B cell (primary cell): ENCODE measurements around the gene KLHL30. TPM values are rescaled to one million over a fixed set of nuclear protein-coding genes. Genes with fewer than 3 reads are reported as not detected.

Experiments used
- ATAC-seq: fragments of 200-7000 bp; cut with Tn5 transposase; one replicate; pipeline ENCODE4 v1.10.0; 2021; ENCODE audit warnings: low read depth, mild to moderate bottlenecking, moderate number of reproducible peaks, moderate library complexity
- CTCF ChIA-PET: fragments of 350-600 bp; sonication (Branson Sonifier 250); formaldehyde crosslinking; loops from one replicate; lab custom pipeline; 2021; ENCODE audit warnings: antibody characterized with exemption, inconsistent platforms; lab: Charles Lee
- POLR2A ChIA-PET: fragments of 350-600 bp; sonication (Branson Sonifier 250); formaldehyde crosslinking; loops from one replicate; lab custom pipeline; 2021; ENCODE audit warnings: antibody characterized with exemption; lab: Charles Lee
- DNase-seq: peaks from one replicate; pipeline ENCODE4 v3.0.0; 2013
- H2AFZ ChIP-seq: 2 replicates; pipeline ENCODE4 v1.6.1; 2012; ENCODE audit warnings: mild to moderate bottlenecking, low read depth, low read length; ENCODE audit not compliant: insufficient read depth, poor library complexity, severe bottlenecking
- H3K27ac ChIP-seq, 2 donors: 1 replicate in 1 of 2; 2 replicates in 1 of 2; pipeline ENCODE4 v1.5.1; 2012 to 2013; ENCODE audit warnings: low read length in 2 of 2, mild to moderate bottlenecking in 2 of 2, moderate library complexity in 1 of 2
- H3K27me3 ChIP-seq, 4 experiments: fragments of 200-600 bp in 1 of 4; sonication (generic) in 1 of 4; replicated peaks in 1 of 4; 1 replicate in 2 of 4; 2 replicates in 2 of 4; pipeline versions ENCODE4 v1.6.1 to v1.7.0; 2013 to 2016; ENCODE audit warnings: low read length in 3 of 4, mild to moderate bottlenecking in 2 of 4, mixed read lengths in 1 of 4, moderate library complexity in 1 of 4; ENCODE audit not compliant: insufficient read depth in 4 of 4, control insufficient read depth in 3 of 4; ENCODE audit errors: control extremely low read depth in 1 of 4
- H3K36me3 ChIP-seq, 2 experiments: replicated peaks in 1 of 2; 1 replicate in 1 of 2; 2 replicates in 1 of 2; pipeline versions ENCODE4 v1.6.1 to v1.7.1; 2013; ENCODE audit warnings: low read length in 1 of 2; ENCODE audit not compliant: insufficient read depth in 2 of 2, control insufficient read depth in 1 of 2; ENCODE audit errors: control extremely low read depth in 1 of 2, extremely low read depth in 1 of 2
- H3K4me1 ChIP-seq, 2 donors: fragments of 200-600 bp in 1 of 2; sonication (generic) in 1 of 2; 1 replicate in 1 of 2; 2 replicates in 1 of 2; pipeline versions ENCODE4 v1.5.1 to v1.6.1; 2013 to 2017; ENCODE audit warnings: low read length in 2 of 2; ENCODE audit not compliant: control insufficient read depth in 2 of 2, insufficient read depth in 2 of 2
- H3K4me2 ChIP-seq: replicated peaks from 2 replicates; pipeline ENCODE3; 2012; ENCODE audit warnings: mild to moderate bottlenecking, low read depth, low read length; ENCODE audit not compliant: poor library complexity, severe bottlenecking
- H3K4me3 ChIP-seq, 5 experiments: fragments of 200-600 bp in 1 of 5; sonication (generic) in 1 of 5; 1 replicate in 3 of 5; 2 replicates in 2 of 5; pipeline versions ENCODE4 v1.5.1 to v1.7.0; 2011 to 2016; ENCODE audit warnings: low read length in 4 of 5, mild to moderate bottlenecking in 4 of 5, low read depth in 2 of 5, control low read depth in 1 of 5, moderate library complexity in 1 of 5; ENCODE audit not compliant: insufficient read depth in 1 of 5; ENCODE audit errors: control extremely low read depth in 1 of 5, extremely low read depth in 1 of 5
- H3K79me2 ChIP-seq: fragments of 200-600 bp; sonication (generic); one replicate; pipeline ENCODE4 v1.6.0; 2016; ENCODE audit warnings: low read length; ENCODE audit not compliant: control insufficient read depth, insufficient read depth
- H3K9ac ChIP-seq: fragments of 200-600 bp; sonication (generic); 2 replicates; pipeline ENCODE4 v1.6.1; 2017; ENCODE audit warnings: mild to moderate bottlenecking, low read length, moderate library complexity
- H3K9me3 ChIP-seq, 3 donors: one replicate each; pipeline versions ENCODE4 v1.6.1 to v1.7.1; 2013; ENCODE audit warnings: low read length in 2 of 3; ENCODE audit not compliant: control insufficient read depth in 2 of 3, insufficient read depth in 1 of 3; ENCODE audit errors: control extremely low read depth in 1 of 3
- H4K20me1 ChIP-seq: 2 replicates; pipeline ENCODE4 v1.6.0; 2012; ENCODE audit warnings: mild to moderate bottlenecking, low read length; ENCODE audit not compliant: insufficient read depth, control insufficient read depth, poor library complexity, severe bottlenecking
- H3K27ac Mint-ChIP-seq: one replicate; pipeline ENCODE4 v1.8.0; 2021; ENCODE audit warnings: mixed read lengths
- H3K27me3 Mint-ChIP-seq: one replicate; pipeline ENCODE4 v1.8.0; 2021; ENCODE audit warnings: mixed read lengths
- H3K4me1 Mint-ChIP-seq: one replicate; pipeline ENCODE4 v1.8.0; 2021; ENCODE audit warnings: mixed read lengths
- H3K4me3 Mint-ChIP-seq: one replicate; pipeline ENCODE4 v1.8.0; 2021; ENCODE audit warnings: mixed read lengths
- H3K9me3 Mint-ChIP-seq: one replicate; pipeline ENCODE4 v1.8.0; 2022; ENCODE audit warnings: mixed read lengths; ENCODE audit not compliant: insufficient read depth
- EZH2 ChIP-seq: IDR thresholded peaks from 2 replicates; pipeline ENCODE4 v1.6.1; 2012; ENCODE audit warnings: borderline replicate concordance, low read depth, mild to moderate bottlenecking, moderate library complexity, low read length; ENCODE audit not compliant: insufficient read depth, poor library complexity, severe bottlenecking
- WGBS: methylation state at CpG from one replicate; pipeline ENCODE4 v1.1.5; 2013; ENCODE audit warnings: missing lambda C conversion rate; ENCODE audit not compliant: insufficient coverage; 5-methylcytosine and 5-hydroxymethylcytosine counted together
- intact Hi-C: fragments of 100-400 bp; cut with micrococcal nuclease; formaldehyde crosslinking; loops from one replicate; pipeline ENCODE4 v1.10.0; 2022
- polyA plus RNA-seq: library from polyadenylated mRNA; depleted of rRNA; stranded (reverse); fragments of >200 nt; gene quantifications from 2 replicates; pipeline ENCODE4 v1.2.3, GENCODE V29; 2012
- total RNA-seq, 2 donors: library from RNA; stranded (reverse); fragments of 120-200 nt in 1 of 2; gene quantifications; 1 replicate in 1 of 2; 2 replicates in 1 of 2; pipeline versions ENCODE4 v1.2.3 to v1.2.4, GENCODE V29; 2013 to 2022
- TF ChIP-seq, protein P1 (sequence below): fragments of 200-600 bp; IDR thresholded peaks from one replicate; pipeline ENCODE4 v1.8.0; 2022; ENCODE audit warnings: antibody characterized with exemption, mild to moderate bottlenecking

The KLHL30 gene
- total and polyA plus RNA-seq, 2 donors (not counting 1 experiment from before 2014, with no cell fraction given), result not detected

DNA sequence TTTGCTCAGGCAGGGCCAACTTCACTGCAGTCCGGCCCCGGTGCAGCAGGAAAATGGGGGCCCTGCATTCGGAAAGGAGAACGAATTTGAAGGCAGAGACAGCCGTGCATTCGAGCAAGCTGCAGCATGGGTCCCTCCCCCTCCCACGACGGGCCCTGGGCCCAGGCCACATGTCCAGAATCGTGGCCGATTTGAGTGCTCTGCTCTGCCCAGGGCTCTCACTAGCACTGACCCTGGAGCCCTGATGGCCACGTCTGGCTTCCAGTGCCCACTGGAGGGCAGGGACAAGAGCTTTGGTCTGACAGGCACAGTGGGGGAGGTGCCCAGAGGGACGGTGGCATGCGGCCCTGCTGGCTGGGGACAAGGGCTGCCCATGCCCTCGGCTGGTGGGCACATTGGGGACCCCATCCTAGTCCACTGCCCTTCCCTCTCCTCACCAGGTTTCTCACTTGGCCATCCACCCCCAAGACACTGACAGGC lies 14.4 kb upstream of the KLHL30 start:
- Histone ChIP-seq H3K4me3 (no peak overlapping the region), H3K27ac (no peak overlapping the region), H3K4me1 (peaks cover 4 to 13% of the 10 kb centered on the region in 2 donors), H3K9ac (no peak overlapping the region), H3K79me2 (no peaks in the 10 kb centered on the region), H3K4me2 (no peak overlapping the region), H4K20me1 (no peaks in the 10 kb centered on the region), H3K27me3 (no peaks in the 10 kb centered on the region), H3K9me3 (peaks cover 0 to 10% (median 0%) of the 10 kb centered on the region in 3 donors), H2AFZ (no peak overlapping the region), H3K36me3 (no peaks in the 10 kb centered on the region)
- CTCF ChIA-PET, result no interaction called here
- 94% methylated on average over 12 of the region's 14 CpGs for WGBS
- no peak for ATAC-seq
- Mint-ChIP-seq H3K4me1 (peaks cover 4% of the 10 kb centered on the region), H3K27me3 (no peaks in the 10 kb centered on the region), H3K4me3 (no peak overlapping the region), H3K27ac (no peak overlapping the region), H3K9me3 (no peaks in the 10 kb centered on the region)
- no peak for TF ChIP-seq EZH2
- TF ChIP-seq, protein P1, sequence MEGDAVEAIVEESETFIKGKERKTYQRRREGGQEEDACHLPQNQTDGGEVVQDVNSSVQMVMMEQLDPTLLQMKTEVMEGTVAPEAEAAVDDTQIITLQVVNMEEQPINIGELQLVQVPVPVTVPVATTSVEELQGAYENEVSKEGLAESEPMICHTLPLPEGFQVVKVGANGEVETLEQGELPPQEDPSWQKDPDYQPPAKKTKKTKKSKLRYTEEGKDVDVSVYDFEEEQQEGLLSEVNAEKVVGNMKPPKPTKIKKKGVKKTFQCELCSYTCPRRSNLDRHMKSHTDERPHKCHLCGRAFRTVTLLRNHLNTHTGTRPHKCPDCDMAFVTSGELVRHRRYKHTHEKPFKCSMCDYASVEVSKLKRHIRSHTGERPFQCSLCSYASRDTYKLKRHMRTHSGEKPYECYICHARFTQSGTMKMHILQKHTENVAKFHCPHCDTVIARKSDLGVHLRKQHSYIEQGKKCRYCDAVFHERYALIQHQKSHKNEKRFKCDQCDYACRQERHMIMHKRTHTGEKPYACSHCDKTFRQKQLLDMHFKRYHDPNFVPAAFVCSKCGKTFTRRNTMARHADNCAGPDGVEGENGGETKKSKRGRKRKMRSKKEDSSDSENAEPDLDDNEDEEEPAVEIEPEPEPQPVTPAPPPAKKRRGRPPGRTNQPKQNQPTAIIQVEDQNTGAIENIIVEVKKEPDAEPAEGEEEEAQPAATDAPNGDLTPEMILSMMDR, result no peak
- POLR2A ChIA-PET, result no interaction called here
- DNase-seq, result no peak
- intact Hi-C loops, result no loop called here

- POLR2A ChIA-PET, result no interaction called here
- no peaks in the 10 kb centered on the region for H3K9me3 Mint-ChIP-seq
- no peak for DNase-seq
Observed at GRCh38 chr2:238124488-238125126, 13.9 kb upstream of the KLHL30 start.

More at GRCh38 chr2:238124488-238125126, 13.9 kb upstream of the KLHL30 start:
- Mint-ChIP-seq H3K27ac (no peak overlapping the region), H3K27me3 (no peaks in the 10 kb centered on the region), H3K4me3 (no peak overlapping the region), H3K4me1 (peaks cover 4% of the 10 kb centered on the region)
- Histone ChIP-seq H3K36me3 (no peaks in the 10 kb centered on the region), H3K79me2 (no peaks in the 10 kb centered on the region), H3K9me3 (peaks cover 0 to 10% (median 0%) of the 10 kb centered on the region in 3 donors), H4K20me1 (no peaks in the 10 kb centered on the region), H3K4me3 (no peak overlapping the region), H2AFZ (no peak overlapping the region), H3K27ac (no peak overlapping the region), H3K4me1 (peaks cover 4 to 11% of the 10 kb centered on the region in 2 donors), H3K4me2 (no peak overlapping the region), H3K27me3 (no peaks in the 10 kb centered on the region), H3K9ac (no peak overlapping the region)
- WGBS, result 97% methylated on average over 19 of the region's 19 CpGs
- intact Hi-C loops, result no loop called here
- ATAC-seq, result no peak
- CTCF ChIA-PET, result no interaction called here
- no peak for TF ChIP-seq EZH2
- TF ChIP-seq, protein P1, result no peak
